ENCODE measurements around the gene MTMR11. TPM values are rescaled to one million over a fixed set of nuclear protein-coding genes. Genes with fewer than 3 reads are reported as not detected.
A peak's percentile ranks its signal among the peaks of the same experiment; 100 is the strongest.

MTMR11 gene
- total RNA-seq, 3 donors from 2014 or later = 151 to 409 (median 217) TPM

DNA sequence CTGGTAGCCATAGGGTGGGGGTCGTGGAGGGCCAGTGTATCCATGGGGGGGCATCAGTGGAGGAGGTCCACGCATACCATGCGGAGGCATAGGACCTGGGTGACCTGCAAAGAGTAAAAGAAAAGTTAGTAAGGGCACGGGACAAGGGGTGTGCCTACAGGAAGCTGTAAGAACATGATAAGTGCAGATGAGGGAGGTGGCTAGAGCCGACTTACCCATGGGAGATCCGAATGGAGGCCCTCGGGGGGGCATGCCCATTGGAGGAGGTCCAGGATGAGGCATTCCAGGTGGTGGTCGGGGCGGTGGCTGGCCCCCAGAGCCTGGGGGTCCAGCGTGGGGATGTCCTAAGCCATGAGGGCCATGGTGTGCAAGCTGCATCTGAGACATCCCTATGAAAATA lies 13.1 kb downstream of the MTMR11 start:
- Histone ChIP-seq H3K4me1 (ENCODE audit: low read depth) (peaks cover 17% of the 10 kb centered on the region), H3K36me3 (ENCODE audit: low read depth) (peaks cover 21% of the 10 kb centered on the region), H3K9me3 (no peaks in the 10 kb centered on the region), H3K4me3 (no peak overlapping the region)
- TF ChIP-seq, protein P1, sequence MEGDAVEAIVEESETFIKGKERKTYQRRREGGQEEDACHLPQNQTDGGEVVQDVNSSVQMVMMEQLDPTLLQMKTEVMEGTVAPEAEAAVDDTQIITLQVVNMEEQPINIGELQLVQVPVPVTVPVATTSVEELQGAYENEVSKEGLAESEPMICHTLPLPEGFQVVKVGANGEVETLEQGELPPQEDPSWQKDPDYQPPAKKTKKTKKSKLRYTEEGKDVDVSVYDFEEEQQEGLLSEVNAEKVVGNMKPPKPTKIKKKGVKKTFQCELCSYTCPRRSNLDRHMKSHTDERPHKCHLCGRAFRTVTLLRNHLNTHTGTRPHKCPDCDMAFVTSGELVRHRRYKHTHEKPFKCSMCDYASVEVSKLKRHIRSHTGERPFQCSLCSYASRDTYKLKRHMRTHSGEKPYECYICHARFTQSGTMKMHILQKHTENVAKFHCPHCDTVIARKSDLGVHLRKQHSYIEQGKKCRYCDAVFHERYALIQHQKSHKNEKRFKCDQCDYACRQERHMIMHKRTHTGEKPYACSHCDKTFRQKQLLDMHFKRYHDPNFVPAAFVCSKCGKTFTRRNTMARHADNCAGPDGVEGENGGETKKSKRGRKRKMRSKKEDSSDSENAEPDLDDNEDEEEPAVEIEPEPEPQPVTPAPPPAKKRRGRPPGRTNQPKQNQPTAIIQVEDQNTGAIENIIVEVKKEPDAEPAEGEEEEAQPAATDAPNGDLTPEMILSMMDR (IDR thresholded peaks at IDR 0.05) = no peak
- DNase-seq = no peak
- intact Hi-C loops (cut with DNase I, micrococcal nuclease) = no loop called here
- no peak for ATAC-seq

DNA sequence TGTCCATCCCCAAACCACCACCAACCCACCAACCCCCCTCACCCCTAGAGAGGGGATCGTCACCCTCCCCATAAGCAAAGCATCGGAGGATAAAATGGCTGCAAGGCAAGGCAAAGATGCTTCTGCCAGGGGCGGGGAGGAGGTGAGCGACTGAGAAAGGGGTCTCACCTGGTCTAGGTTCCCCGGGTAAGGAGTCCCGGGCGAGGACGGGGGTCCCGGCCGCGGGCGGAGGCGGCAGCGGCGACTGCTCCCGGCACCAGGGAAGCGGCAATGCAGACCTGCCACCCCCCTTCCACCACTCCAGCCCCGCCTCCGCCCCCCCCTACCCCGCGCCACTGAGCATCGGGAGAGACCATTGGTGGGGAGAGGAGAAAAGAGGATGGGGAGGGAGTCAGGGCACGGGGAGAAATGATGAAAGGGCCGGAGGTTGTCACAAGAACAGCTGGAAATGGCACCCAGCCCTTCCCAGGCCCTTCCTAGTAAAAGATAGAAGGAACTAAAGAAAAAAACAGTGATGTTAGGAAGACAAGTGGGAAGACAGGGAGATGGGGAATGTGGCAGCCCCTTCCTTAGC lies 19.0 kb downstream of the MTMR11 start, which contains the start of gene SV2A:
SV2A (minus strand) TSS at position 274 of the 574 bp plus-strand sequence. CDS start 4,004 bp downstream, outside the sequence.
- Histone ChIP-seq H3K4me3 (no peak within 1 kb of the TSS), H3K4me1 (ENCODE audit: low read depth) (no peaks in the 10 kb centered on the region), H3K36me3 (ENCODE audit: low read depth) (no peaks in the 10 kb centered on the region), H3K9me3 (no peaks in the 10 kb centered on the region)
- intact Hi-C loops (cut with DNase I, micrococcal nuclease) = no loop called here
- DNase-seq (no peak), ATAC-seq (peak; percentile 50)
- TF ChIP-seq, protein P1 (IDR thresholded peaks at IDR 0.05) = no peak

DNA sequence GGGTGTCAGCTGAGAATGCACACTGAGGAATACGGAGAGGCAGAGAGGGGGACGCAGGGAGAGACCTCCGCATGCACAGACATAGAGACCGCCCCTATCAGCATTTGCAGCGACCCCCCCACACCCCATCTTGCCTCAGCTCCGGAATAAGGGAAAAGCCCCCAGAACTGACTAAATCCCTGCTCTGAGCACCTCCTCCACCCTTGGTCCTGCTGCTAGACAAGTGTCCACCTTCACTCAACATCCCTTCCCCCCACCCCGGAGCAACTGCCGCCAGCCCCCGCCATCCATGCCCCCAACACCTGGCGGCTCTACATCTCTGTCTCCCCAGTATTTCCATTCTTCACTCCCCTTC lies 19.8 kb downstream of the MTMR11 start:
- intact Hi-C loops (cut with DNase I, micrococcal nuclease) = no loop called here
- Histone ChIP-seq H3K4me1 (ENCODE audit: low read depth) (no peaks in the 10 kb centered on the region), H3K36me3 (ENCODE audit: low read depth) (no peaks in the 10 kb centered on the region), H3K9me3 (no peaks in the 10 kb centered on the region), H3K4me3 (no peak overlapping the region)
- DNase-seq (no peak), ATAC-seq (no peak)
- TF ChIP-seq, protein P1 (IDR thresholded peaks at IDR 0.05) = no peak

DNA sequence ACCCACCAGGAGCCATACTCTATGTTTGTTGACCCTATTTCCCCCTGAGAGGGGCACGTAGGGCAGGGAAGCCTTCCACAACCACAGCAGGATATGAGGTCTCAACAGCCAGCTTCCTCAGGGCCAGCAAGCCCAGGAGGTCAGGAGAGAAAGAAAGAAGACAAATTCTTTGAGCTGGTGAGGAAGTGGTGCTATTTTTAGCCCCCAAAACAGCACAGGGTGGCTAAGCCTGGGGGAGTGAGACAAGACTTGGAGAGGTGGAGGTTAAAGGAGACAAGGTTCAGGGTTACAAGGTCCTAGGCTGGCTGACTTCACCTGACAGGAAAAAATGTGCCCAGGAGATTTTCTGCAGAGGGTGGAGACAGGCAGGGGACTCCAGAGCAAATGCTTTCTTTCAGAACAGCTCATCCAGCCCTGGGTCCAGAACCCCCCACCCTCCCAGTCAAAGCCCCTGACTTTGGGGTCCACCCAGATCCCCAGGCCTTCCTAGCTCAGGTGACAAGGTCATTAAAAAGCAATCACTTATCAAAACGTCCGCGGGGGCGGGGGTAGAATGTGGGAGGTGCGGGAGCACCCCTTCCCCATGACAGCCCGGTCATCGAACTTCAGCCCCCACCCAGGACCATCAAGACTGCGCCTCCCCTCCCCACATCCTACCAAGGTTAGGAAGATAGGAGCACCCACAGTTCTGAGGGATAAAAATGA lies 20.3 kb downstream of the MTMR11 start:
- Histone ChIP-seq H3K9me3 (no peaks in the 10 kb centered on the region), H3K4me3 (no peak overlapping the region), H3K36me3 (ENCODE audit: low read depth) (no peaks in the 10 kb centered on the region), H3K4me1 (ENCODE audit: low read depth) (no peaks in the 10 kb centered on the region)
- intact Hi-C loops (cut with DNase I, micrococcal nuclease) = no loop called here
- TF ChIP-seq, protein P1 (IDR thresholded peaks at IDR 0.05) = no peak
- no peak for ATAC-seq
- no peak for DNase-seq

DNA sequence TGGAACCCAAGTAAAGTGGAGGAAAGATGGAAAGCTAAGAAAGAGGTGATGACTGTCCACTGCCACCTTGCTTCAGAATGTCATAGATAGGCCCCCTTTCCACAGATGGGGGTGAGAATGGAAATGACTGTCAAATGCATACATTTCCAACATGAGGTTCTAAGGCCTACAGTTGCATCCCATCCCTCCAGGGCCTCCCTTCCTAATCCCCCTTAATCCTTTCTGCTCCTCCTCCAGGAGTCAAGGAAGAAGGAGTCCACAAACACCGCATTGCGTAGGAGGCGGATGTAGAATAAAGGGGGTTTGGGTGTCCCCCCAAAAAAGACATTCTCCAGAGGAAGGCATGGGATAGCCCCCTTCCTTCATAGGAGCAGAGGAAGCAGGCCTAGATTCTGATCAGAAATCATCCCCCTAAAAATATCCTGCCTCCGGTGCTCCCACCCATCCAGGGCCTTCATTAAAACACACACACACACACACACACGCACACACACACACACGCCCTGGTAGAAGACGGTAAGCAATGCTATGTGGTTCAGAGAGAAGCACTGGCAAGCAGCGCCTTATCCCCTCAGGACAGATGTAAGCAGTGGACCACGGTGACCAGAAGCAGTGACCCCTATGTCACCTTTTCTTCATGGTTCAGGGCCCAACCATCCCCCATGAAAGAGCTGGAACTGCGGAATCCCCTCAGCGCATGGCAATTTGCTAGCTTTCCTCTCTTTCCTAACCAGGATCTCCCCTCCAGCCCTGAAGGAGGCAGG lies 21.1 kb downstream of the MTMR11 start:
- H3K4me1 ChIP-seq (ENCODE audit: low read depth) = no peaks in the 10 kb centered on the region
- intact Hi-C loops (cut with DNase I, micrococcal nuclease) = no loop called here

More for the DNA sequence above, 21.1 kb downstream of the MTMR11 start:
- TF ChIP-seq, protein P1 (IDR thresholded peaks at IDR 0.05) = no peak
- H3K9me3 ChIP-seq = no peaks in the 10 kb centered on the region
- DNase-seq = no peak
- H3K36me3 ChIP-seq (ENCODE audit: low read depth) = no peaks in the 10 kb centered on the region
- no peak overlapping the region for H3K4me3 ChIP-seq
- ATAC-seq = no peak

Measured in mucosa of descending colon (tissue), 3 donors.